Activated CD4-positive, CD25-positive, alpha-beta regulatory T cell treated with anti-CD3 and anti-CD28 coated beads, Interleukin-2, amount 50 U/mL, for 16 hours (primary cell): ENCODE measurements around the gene VEGFC.

Experiments used
- DNase-seq: peaks from one replicate; pipeline ENCODE4 v3.0.0-alpha.2; 2020; ENCODE audit warnings: low read depth, low spot score

VEGFC gene

DNA sequence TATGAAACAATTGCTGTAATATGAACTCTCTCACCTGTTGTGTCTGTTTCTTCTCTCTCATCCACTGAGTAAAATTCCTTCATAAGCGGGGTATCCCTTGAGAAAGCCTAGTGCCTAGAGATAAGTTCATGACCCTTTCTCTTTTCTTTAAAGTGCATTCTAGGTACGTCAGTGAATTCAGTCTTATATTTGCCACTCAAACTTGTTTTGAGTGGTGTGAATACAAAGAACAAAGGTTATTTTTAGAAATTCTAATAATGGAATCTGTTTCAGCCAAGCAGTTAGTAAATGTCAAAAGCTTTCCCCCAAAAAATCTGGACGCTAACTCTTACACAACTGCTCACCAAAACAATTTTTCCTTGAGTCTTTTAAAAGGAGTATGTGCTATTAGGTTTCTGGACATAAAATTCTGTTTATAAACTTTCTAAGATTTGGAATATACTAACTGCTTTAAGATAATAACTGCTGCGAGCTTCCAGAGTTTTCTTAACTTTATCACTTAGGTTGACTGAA, 112.0 kb downstream of the VEGFC start:
- no peak for DNase-seq

- no peak for DNase-seq
These were observed 115.8 kb downstream of the VEGFC start for GRCh38 chr4:176676901-176677300.

DNA sequence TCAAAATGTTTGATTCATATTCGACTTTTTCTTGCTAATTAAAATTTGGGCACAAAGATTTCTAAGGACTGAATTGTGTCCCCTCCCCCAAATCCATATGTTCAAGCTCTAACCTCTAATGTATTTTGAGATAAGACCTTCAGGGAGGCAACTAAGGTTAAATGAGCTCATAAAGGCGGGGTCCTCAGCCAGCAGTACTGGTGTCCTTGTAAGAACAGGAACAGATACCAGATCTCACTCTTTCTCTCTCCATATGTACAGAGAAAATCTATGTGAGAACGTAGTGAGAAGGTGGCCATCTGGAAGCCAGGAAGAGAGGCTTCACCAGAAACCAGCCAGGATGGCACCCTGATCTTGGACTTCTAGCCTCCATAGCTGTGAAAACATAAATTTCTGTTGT, 116.9 kb downstream of the VEGFC start:
- DNase-seq, result no peak

- no peak for DNase-seq
These were observed 121.2 kb downstream of the VEGFC start for GRCh38 chr4:176671532-176671931.

DNA sequence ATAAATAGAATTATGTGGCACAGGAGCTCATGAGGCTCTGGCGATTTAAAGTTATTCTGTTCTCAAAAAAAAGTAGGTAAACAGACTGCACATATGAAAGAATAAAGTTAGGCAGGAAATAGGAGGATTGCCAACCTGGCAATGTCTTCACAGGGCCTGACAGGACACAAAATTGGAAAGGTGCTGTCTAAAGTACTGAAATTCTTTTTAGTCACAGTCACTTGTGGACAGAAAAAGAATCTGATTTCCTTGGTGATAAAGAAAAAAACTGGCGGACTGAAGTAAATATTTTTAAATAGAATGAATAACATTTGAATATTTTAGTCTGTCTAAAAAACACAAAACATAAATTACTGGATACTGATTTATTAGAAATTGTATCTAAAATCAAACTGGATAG, 124.4 kb downstream of the VEGFC start:
- DNase-seq, result no peak

GRCh38 chr4:176664964-176665363, 127.8 kb downstream of the VEGFC start:
- no peak for DNase-seq

DNA sequence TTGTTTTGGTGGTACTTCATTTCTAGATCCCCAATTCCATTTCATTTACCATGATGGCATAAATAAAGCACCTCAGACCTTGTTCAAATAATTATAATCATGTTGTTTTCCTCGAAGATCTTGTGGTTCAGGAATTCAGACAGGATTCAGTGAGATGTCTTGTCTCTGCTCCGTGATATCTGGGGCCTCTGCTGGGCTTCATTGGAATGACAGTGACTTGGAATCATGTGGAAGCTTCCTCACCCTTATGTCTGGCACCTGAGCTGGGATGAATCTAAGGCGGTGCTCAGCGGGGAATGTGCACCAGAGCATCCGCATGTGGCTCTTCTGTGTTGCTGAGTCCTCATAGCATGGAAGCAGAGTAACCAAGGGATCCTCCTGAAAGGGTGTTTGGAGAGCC, 132.2 kb downstream of the VEGFC start:
- DNase-seq, result no peak

DNA sequence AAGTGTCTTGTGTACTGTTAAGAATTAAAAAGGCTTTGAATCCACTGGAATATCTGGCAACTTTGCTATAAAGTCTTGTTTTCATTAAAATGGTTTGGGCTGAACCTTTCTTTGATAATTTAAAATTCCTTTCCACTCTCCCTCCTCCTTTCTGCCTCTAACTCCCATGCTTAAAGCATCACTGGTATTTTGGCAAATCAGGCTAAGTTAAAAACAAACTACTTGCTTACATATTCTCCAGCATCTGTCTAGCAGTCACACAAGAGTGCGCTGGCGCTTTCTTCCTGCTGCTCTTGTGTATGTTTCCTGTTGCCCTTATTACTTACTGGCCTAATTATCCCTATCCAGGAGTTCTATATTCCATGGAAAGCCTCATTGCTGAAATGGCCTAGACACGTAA, 136.6 kb downstream of the VEGFC start:
- DNase-seq, result no peak

DNA sequence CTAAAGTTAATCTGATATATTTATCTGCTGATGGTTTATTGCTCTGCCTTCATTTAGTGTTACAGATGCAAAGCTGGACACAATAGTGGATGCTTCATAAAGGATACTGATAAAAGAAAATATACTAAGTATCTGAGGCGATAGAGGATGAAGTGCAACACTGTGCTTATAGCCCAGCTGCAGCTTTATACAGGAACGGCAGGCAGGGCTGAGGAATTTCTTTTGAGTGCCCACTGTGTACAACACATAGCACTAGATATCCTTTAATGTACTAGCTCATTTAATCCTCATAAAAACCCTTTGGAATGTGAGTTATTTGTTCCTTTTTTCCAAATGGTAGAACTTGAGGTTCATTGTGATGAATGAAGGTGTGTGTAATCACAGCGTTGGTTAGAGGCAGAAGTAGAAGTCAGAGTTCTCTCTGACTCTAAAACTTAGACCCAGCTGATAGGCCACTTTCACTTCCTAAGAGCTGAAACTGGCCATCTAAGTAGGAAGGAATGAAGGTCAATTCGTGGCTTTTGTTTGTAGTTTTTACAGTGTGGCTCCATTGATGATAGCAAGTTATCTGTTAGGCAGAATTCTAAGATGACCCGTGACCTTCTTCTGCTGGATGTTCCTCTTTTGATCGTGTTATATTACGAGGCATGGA, 138.0 kb downstream of the VEGFC start:
- DNase-seq, result no peak

DNA sequence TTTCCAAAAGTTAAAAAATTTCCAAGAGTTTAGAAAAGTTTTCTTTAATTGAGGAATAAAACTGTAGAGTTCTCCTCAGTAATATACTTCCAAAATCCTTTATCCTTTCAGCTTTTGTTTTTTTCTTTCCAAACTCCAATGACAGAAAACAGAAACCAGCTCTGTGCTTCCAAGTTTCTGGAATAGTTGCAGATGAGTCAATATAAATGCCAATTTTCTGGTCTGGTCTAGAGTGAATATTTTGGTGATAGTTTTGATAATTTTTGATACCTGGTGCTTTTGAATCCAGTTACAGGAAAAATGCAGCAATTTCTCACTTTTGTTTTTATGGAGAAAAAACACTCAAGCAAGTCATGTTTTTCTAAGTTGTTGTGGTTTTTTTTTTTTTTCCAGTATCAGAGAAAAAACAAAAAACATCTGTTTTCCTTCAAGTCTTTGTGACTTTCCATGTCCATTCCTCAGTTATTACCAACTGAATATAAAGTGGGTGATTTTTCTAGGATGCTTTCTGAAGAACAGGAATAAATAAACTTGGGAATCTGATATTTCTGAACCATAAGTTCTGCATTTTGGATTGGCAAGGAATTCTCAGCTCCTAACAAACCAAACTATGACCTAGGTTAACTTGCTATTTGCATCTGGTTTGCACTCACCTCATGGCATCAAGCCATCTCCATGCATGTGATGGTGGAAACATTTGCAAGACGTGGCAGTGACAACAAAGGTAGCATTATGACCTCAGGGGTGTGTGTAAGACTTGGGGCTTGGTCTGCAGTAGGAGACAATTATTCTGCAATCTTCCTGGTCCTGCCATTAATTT, 139.1 kb downstream of the VEGFC start:
- no peak for DNase-seq

DNA sequence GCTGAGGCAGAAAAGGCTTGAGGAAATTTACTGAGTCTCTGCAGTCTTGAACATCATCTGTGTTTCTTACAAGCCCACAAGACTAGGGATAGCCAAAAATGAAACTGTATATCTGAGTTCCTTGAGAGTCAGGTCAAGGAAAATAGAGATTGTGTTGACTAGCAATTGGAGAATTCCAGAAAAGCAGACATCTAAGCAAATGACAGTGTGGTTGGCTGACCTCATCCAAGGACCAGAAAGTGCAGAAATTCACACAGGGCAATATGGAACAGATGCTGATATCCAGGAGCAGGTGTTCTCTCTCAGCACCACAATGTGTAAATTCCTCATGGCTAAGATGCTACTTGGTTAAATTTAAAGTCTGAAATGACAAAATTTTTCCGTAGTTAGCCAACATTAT, 146.4 kb downstream of the VEGFC start:
- DNase-seq, result no peak

- no peak for DNase-seq
These were observed 147.3 kb downstream of the VEGFC start for GRCh38 chr4:176645246-176645960.

GRCh38 chr4:176642472-176642871, 150.2 kb downstream of the VEGFC start:
- no peak for DNase-seq

DNA sequence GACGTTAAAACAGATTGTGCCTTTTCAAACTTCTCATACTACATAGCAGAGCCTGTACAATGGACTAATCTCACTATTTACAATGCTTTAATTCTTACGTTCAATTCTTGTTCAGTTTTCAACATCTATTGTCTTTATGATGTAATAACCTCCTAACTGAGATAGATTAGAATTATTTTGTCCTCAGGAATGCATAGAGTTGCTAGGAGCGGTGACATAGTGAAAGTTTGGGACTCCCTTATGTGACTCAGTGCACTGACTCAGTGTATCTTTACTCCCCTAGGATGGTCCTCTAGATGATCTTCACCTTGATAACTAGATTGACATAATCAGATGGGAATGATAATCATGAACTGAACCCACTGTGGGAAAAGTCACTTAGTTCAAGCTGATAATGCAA, 151.5 kb downstream of the VEGFC start:
- DNase-seq, result no peak

DNA sequence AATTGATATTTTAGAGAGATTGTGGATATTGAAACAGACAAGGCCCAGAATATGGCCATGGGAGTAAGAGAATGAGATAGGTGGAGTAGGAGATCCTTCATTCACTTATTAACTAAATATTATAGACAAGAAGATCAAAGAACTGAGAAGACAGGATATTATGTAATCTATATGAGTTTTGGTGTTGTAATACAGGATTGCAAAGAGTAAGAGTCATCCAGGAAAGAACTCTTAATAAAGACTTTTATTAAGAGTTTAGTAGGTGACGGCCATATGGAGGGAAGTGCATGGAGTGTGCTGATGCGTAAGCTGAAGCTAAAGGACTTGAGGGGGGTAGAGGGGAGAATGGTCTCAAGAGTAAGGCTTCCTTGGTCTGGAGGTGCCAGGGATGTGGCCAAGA, 153.7 kb downstream of the VEGFC start:
- DNase-seq, result no peak

GRCh38 chr4:176636292-176636691, 156.4 kb downstream of the VEGFC start:
- DNase-seq, result no peak

GRCh38 chr4:176635372-176636261, 157.1 kb downstream of the VEGFC start:
- no peak for DNase-seq
